ENCODE measurements around the gene AXDND1.
"Not testable (repeated sequence)": the region's sequence is repeated elsewhere in the genome, so short reads cannot be mapped to it uniquely, and the experiment has no call there.

AXDND1 gene

GRCh38 chr1:179440971-179441370, 75.2 kb downstream of the AXDND1 start:
- H2AFZ ChIP-seq (ENCODE audit: low read depth, low read length): no peak overlapping the region
- no peak overlapping the region for H3K27ac ChIP-seq (ENCODE audit: low read length)
- TF ChIP-seq CTCF (IDR thresholded peaks at IDR 0.05; ENCODE audit: low read depth, low read length): no peak
- no peak for TF ChIP-seq EZH2phosphoT487 (IDR thresholded peaks at IDR 0.05; ENCODE audit: low read depth)
- no peak overlapping the region for H3K4me2 ChIP-seq (ENCODE audit: low read length)
- no peaks in the 10 kb centered on the region for H4K20me1 ChIP-seq (ENCODE audit: insufficient read depth, low read length)
- no peak overlapping the region for H3K9ac ChIP-seq (ENCODE audit: low read length)
- no peaks in the 10 kb centered on the region for H3K79me2 ChIP-seq (ENCODE audit: low read length)
- no peaks in the 10 kb centered on the region for H3K36me3 ChIP-seq (replicated peaks; ENCODE audit: low read depth, low read length)
- H3K27me3 ChIP-seq (ENCODE audit: low read depth, low read length): no peaks in the 10 kb centered on the region
- H3K4me3 ChIP-seq (ENCODE audit: low read length): no peak overlapping the region
- H3K4me1 ChIP-seq (ENCODE audit: low read length): no peaks in the 10 kb centered on the region
- H3K9me3 ChIP-seq (ENCODE audit: insufficient read depth, low read length): no peaks in the 10 kb centered on the region

- no peaks in the 10 kb centered on the region for H4K20me1 ChIP-seq (ENCODE audit: insufficient read depth, low read length)
- no peaks in the 10 kb centered on the region for H3K79me2 ChIP-seq (ENCODE audit: low read length)
- H3K9me3 ChIP-seq (ENCODE audit: insufficient read depth, low read length): no peaks in the 10 kb centered on the region
- no peak for TF ChIP-seq CTCF (IDR thresholded peaks at IDR 0.05; ENCODE audit: low read depth, low read length)
- no peak for TF ChIP-seq EZH2phosphoT487 (IDR thresholded peaks at IDR 0.05; ENCODE audit: low read depth)
- H3K27ac ChIP-seq (ENCODE audit: low read length): no peak overlapping the region
- H3K27me3 ChIP-seq (ENCODE audit: low read depth, low read length): no peaks in the 10 kb centered on the region
- H3K4me2 ChIP-seq (ENCODE audit: low read length): no peak overlapping the region
- H2AFZ ChIP-seq (ENCODE audit: low read depth, low read length): no peak overlapping the region
- no peaks in the 10 kb centered on the region for H3K36me3 ChIP-seq (replicated peaks; ENCODE audit: low read depth, low read length)
- no peak overlapping the region for H3K9ac ChIP-seq (ENCODE audit: low read length)
- H3K4me3 ChIP-seq (ENCODE audit: low read length): no peak overlapping the region
- no peaks in the 10 kb centered on the region for H3K4me1 ChIP-seq (ENCODE audit: low read length)
These were observed 75.7 kb downstream of the AXDND1 start for GRCh38 chr1:179441501-179441900.

- H3K27ac ChIP-seq (ENCODE audit: low read length); H2AFZ ChIP-seq (ENCODE audit: low read depth, low read length); H3K27me3 ChIP-seq (ENCODE audit: low read depth, low read length); H3K79me2 ChIP-seq (ENCODE audit: low read length); H3K4me1 ChIP-seq (ENCODE audit: low read length); H3K9me3 ChIP-seq (ENCODE audit: insufficient read depth, low read length); H3K9ac ChIP-seq (ENCODE audit: low read length); H3K4me2 ChIP-seq (ENCODE audit: low read length); H3K4me3 ChIP-seq (ENCODE audit: low read length); H4K20me1 ChIP-seq (ENCODE audit: insufficient read depth, low read length); H3K36me3 ChIP-seq (replicated peaks; ENCODE audit: low read depth, low read length): not testable (repeated sequence)
These were observed 77.1 kb downstream of the AXDND1 start for GRCh38 chr1:179442846-179443245.

GRCh38 chr1:179445593-179445992, 79.8 kb downstream of the AXDND1 start:
- Histone ChIP-seq H4K20me1 (ENCODE audit: insufficient read depth, low read length) (no peaks in the 10 kb centered on the region), H3K27me3 (ENCODE audit: low read depth, low read length) (no peaks in the 10 kb centered on the region), H3K4me1 (ENCODE audit: low read length) (no peaks in the 10 kb centered on the region), H3K4me2 (ENCODE audit: low read length) (no peak overlapping the region), H3K4me3 (ENCODE audit: low read length) (no peak overlapping the region), H3K9me3 (ENCODE audit: insufficient read depth, low read length) (no peaks in the 10 kb centered on the region), H3K9ac (ENCODE audit: low read length) (no peak overlapping the region), H3K36me3 (replicated peaks; ENCODE audit: low read depth, low read length) (no peaks in the 10 kb centered on the region), H2AFZ (ENCODE audit: low read depth, low read length) (no peak overlapping the region), H3K27ac (ENCODE audit: low read length) (no peak overlapping the region), H3K79me2 (ENCODE audit: low read length) (no peaks in the 10 kb centered on the region)
- TF ChIP-seq EZH2phosphoT487 (IDR thresholded peaks at IDR 0.05; ENCODE audit: low read depth): no peak
- TF ChIP-seq CTCF (IDR thresholded peaks at IDR 0.05; ENCODE audit: low read depth, low read length): no peak

- Histone ChIP-seq H3K27ac (ENCODE audit: low read length) (no peak overlapping the region), H4K20me1 (ENCODE audit: insufficient read depth, low read length) (no peaks in the 10 kb centered on the region), H2AFZ (ENCODE audit: low read depth, low read length) (no peak overlapping the region), H3K36me3 (replicated peaks; ENCODE audit: low read depth, low read length) (no peaks in the 10 kb centered on the region), H3K4me2 (ENCODE audit: low read length) (no peak overlapping the region), H3K4me3 (ENCODE audit: low read length) (no peak overlapping the region), H3K4me1 (ENCODE audit: low read length) (no peaks in the 10 kb centered on the region), H3K9me3 (ENCODE audit: insufficient read depth, low read length) (no peaks in the 10 kb centered on the region), H3K9ac (ENCODE audit: low read length) (no peak overlapping the region), H3K27me3 (ENCODE audit: low read depth, low read length) (no peaks in the 10 kb centered on the region), H3K79me2 (ENCODE audit: low read length) (no peaks in the 10 kb centered on the region)
- no peak for TF ChIP-seq EZH2phosphoT487 (IDR thresholded peaks at IDR 0.05; ENCODE audit: low read depth)
- TF ChIP-seq CTCF (IDR thresholded peaks at IDR 0.05; ENCODE audit: low read depth, low read length): peak; percentile 42
These were observed 81.7 kb downstream of the AXDND1 start for GRCh38 chr1:179447489-179447888.

All from OCI-LY3 (cell line).